OCI-LY1 (cell line): ENCODE data around the gene MCUR1.

Experiments
- EZH2 ChIP-seq: fragments of 200-600 bp; sonication (generic), shearing (Covaris generic); IDR thresholded peaks from 2 replicates; pipeline ENCODE4 v1.8.0; 2017; ENCODE audit warnings: borderline replicate concordance, mixed run types, mild to moderate bottlenecking, antibody characterized with exemption, low read length, moderate library complexity, mixed read lengths
- TF ChIP-seq, protein P1 (sequence below): fragments of 200-600 bp; sonication (generic), shearing (Covaris generic); IDR thresholded peaks from 2 replicates; pipeline ENCODE4 v1.5.1; 2017; ENCODE audit warnings: mild to moderate bottlenecking, antibody characterized with exemption, low read length, moderate library complexity, mixed read lengths

DNA sequence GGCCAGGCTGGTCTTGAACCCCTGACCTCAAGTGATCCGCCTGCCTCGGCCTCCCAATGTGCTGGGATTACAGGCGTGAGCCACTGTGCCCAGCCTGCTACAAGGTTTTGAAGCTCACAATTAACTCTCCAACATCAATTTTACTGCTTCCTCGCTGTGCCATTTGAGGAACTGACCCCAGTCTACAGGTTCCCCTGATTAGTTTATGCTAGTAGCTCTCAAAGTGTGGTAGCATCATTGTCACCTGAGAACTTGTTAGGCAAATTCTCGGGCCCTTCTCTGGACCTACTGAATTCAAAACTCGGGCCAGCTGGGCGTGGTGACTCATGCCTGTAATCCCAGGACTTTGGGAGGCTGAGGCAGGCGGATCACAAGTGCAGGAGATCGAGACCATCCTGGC, 49.4 kb downstream of the MCUR1 start:
- TF ChIP-seq, protein P1, sequence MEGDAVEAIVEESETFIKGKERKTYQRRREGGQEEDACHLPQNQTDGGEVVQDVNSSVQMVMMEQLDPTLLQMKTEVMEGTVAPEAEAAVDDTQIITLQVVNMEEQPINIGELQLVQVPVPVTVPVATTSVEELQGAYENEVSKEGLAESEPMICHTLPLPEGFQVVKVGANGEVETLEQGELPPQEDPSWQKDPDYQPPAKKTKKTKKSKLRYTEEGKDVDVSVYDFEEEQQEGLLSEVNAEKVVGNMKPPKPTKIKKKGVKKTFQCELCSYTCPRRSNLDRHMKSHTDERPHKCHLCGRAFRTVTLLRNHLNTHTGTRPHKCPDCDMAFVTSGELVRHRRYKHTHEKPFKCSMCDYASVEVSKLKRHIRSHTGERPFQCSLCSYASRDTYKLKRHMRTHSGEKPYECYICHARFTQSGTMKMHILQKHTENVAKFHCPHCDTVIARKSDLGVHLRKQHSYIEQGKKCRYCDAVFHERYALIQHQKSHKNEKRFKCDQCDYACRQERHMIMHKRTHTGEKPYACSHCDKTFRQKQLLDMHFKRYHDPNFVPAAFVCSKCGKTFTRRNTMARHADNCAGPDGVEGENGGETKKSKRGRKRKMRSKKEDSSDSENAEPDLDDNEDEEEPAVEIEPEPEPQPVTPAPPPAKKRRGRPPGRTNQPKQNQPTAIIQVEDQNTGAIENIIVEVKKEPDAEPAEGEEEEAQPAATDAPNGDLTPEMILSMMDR, result no peak
- TF ChIP-seq EZH2, result no peak
